Measurements from ENCODE around the gene RAPGEF1.

RAPGEF1 gene

GRCh38 chr9:131601683-131602181 lies 138.1 kb downstream of the RAPGEF1 start:
- DNase-seq = no peak

GRCh38 chr9:131598121-131598520 lies 141.8 kb downstream of the RAPGEF1 start:
- DNase-seq = no peak

DNA sequence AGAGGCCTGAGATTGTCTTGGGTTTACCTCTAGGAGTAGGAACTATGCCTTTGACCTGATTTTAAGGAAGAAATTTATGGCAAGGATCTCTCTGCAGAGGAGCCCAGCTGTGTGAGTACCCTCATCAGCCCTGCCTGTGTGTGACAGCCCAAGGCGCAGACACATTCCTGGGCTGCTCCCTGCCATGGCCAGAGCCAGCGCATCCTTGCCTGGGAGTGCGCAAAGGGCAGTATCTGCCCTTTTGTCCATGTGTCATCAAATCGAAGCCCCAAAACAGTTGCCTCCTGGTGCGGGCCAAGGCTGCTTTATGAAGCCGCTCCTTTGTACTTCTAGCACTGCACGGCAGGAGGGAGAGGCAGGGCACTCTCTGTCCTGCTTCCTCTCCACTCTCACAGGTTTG lies 142.6 kb downstream of the RAPGEF1 start:
- no peak for DNase-seq

DNA sequence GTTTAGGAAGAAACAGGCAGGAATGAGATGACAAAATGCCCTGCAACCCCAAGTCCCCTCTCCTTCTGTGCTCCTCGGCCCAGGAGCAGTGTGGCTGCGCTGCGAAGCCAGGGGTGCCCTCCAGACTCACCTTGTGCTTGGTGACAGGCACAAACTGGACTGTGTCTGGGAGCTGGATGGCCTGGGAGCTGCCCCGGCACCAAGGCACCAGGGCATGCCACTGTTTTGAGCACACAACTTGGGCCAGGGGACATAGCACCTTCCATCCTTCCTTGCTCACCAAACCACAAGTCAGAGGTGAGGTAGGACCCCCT lies 143.5 kb downstream of the RAPGEF1 start:
- DNase-seq = no peak

GRCh38 chr9:131595696-131596429 lies 144.0 kb downstream of the RAPGEF1 start:
- DNase-seq = no peak

DNA sequence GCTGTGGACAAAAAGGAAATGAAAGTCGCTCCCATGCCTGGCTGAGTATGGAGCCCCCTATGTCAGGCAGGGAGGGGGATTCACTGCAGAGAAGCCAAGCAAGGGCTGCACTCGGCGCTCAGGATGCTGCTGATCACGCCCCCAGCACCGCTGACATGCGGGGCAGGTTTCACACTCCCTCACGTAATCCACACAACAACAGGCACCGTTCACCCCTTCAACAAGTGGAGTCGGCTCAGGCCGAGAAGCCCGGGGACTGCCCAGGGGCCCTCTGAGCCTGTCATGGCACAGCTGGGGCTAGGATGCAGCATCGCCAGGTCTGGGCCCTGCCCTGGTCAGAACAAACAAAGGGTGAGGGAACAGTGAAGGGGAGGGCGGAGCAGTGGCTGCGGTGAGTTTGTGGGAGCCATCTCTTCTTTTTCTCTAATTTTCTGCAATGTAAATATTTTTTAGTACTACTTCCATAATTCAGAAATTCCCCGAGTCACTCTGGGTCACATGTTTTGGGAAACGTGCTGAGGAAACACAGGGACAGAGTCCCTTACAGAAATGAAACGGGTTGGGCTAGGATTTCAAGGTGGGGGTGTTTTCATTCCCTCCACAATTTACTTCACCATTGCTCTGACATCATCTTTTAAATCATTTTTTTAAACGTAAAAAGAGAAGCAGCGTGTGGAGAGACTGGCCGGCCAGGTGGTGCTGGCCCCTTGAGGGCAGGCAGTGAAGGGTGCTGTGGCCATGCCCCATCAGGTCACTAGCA lies 144.8 kb downstream of the RAPGEF1 start:
- no peak for DNase-seq

GRCh38 chr9:131593936-131594665 lies 145.8 kb downstream of the RAPGEF1 start:
- DNase-seq = no peak

DNA sequence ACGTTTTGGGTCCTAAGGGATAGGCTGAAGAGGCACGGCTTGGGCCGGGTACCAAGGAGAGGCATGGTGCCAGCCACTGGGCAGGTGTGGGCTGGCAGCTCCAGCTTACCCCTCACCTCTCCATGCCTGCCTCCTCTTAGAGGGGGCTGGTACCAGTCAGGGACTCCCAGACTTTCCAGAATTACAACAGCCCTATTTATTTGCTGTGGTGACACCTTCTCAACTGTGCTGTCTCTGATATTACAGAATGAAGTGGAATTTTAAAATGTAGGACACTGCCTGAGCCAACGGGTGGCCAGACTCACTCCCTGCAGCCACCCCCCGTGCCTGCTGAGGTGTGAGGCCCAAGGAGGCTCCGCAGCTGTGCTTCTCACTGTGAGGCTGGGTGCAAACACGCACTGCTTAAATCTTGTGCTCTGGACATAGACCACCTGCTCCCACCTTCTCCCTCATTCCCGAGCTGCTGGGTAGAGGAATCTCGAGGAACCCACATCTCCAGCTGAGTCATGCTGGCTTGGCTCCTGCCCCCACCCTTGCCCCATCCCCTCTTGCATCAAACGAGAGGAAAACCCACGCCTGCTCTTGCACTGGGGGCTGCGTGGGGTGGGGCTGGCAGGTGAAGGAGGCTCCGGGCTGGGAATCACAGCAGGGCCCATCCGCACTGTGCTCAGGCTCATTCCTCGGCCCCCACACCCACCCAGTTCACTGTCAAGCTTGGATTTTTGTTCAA lies 146.6 kb downstream of the RAPGEF1 start:
- no peak for DNase-seq

- DNase-seq = no peak
Observed at GRCh38 chr9:131591845-131592208, 148.0 kb downstream of the RAPGEF1 start.

- peak; percentile 61 for DNase-seq
Observed at GRCh38 chr9:131590907-131591844, 148.7 kb downstream of the RAPGEF1 start.

DNA sequence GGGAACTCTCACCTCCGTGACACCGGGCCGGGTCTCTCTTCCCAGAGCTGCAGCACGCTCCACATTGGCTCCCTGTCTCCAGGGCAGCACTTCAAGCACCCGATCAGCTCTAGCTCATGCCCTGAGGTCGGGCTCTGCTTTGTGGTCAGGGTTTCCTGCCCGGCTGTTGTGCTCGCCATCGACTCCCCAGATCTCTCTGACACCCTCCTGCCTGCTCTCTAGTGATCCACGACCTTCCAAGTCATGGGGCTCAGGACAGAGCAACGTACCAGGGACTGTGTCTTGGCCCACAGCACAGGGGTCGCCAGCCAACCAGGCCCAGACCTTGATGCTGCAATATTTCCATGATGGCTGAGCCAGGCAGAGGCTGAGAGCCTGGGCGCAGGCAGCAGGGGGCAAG lies 149.4 kb downstream of the RAPGEF1 start:
- DNase-seq = no peak

DNA sequence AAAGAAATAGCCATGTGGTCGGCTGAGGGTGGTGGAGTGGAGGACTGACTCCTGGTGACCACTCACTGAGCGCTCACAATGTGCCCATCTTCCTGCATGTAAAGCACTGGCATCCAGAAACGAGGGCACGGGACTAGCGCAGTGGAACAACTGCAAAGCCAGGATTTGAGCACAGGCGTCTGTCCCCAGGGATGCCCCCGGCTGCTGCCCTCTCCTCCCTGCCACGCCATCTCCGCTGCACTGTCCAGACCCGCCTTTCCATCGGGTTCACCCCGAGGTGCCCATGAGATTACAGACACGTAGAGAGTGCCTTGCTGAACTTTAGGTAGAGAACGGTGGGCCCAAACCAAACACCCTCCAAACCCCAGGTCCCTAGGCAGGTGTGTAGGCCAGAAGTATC lies 149.9 kb downstream of the RAPGEF1 start:
- DNase-seq = no peak

DNA sequence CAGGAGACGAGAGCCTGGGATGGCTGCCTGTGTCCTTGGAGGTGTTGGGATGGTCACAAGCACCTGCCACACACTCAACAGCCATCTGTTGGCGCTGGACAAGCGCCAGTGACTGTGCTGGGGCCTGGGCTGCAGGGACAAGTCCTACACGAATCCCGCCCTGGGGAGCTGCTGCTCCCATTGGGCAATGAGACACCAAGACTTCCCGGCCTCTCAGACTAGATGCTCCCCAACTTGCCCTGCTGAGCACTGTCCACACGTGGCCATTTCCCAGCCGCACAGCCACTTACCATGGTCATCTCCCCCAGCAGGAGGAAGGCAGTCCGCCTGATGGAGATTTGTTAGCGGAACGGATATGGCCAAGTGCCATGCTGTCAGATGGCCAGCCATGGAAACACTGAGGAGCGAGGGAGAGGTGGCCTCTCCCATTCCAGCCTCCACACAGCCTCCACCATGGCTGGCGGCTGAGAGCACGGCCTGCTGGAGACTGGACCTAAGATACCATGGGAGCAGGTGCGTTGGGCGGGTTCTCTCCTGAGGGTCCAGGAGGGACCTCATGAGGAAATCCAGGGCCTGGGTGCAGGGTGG lies 150.7 kb downstream of the RAPGEF1 start:
- DNase-seq = no peak

- DNase-seq = no peak
Observed at GRCh38 chr9:131588396-131588795, 151.5 kb downstream of the RAPGEF1 start.

DNA sequence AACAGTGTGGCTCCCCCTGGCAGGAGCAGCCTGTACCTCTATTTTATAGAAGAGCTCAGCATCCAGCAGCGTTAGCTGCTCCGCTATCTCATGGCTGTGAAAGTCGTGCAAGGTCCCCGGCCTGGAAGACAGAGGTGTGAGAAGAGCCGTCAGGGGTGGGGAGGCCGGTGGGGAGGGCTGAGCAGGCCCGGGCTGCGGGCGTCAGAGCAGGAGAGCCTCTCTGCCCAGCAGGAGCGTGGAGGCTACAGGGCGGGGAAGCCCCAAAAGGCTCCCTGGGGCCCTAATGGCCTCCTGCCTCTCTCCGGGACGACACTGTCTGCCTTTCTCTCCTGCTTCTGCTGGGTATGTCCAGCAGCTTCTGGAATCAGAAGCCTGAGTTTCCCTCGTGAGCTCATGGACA lies 152.0 kb downstream of the RAPGEF1 start:
- DNase-seq = no peak

- no peak for DNase-seq
Observed at GRCh38 chr9:131587331-131587730, 152.5 kb downstream of the RAPGEF1 start.

DNA sequence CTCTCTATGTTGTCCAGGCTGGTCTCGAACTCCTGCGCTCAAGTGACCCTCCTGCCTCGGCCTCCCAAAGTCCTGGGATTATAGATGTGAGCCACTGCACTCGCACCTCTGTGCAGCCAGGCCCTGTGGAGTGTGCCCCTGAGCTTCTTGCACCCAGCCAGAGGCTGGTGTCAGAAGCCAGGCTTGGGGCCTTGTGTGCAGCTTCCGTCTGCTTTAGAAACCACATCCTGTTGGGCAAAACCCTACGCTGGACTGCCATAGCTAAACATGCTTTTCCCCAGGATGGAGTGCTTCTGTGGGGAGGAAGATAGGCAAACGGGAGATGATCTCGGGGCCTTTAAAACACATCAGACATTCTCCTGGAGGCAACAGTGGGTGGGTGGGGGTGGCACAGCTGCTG lies 154.5 kb downstream of the RAPGEF1 start:
- peak; percentile 62 for DNase-seq

DNA sequence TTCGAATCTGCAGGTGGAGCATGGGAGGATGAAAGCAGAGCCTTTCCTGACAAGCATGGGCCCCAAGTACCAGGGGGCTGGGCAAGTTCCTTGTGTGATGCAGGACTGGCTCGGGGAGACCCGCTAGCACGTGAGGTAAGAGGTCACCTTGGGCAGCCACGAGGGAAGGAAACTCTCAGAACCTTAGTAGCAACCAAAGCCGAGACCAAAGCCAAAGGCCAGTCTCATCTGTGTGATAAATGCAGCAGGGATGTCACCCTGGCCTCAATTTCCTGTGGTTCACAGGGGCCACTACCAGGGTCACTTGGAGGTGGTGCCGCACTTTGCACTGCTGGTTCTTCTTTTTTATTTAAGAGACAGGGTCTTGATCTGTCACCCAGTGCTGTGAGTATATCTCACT lies 155.0 kb downstream of the RAPGEF1 start:
- no peak for DNase-seq

DNA sequence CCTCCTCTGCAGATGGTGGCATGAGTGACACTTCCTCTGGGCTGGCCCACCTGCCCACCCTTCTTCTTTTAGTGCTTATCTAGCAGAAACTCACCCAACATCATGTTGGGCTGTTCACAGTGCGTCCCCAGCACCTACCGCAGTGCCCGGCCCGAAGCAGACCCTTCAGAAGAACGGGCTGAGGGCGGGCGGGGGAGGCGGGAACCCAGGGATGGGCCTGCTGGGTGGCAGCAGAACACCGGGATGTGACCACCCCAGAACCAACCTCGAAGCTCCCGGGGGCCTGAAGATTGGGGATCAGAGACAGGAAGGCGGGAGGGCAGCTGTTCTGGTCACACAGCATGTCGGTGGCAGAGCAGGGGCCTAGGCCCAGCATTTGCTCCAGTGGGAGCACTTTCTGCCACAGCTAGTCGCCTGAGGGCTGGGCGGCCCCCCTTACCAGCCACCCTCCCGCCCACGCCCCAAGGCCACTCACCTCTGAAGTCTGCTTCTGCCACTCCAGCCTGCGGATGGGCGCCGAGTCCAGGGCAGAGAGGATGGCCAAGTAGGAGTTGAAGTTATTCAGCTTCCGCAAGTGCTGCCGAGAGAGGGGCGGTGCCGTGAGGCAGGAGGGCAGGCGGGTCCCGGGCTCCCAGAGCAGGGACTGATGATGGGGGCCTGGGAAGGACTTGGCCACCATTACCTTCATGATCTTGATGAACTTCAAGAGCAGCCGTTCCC lies 155.9 kb downstream of the RAPGEF1 start:
- no peak for DNase-seq

GRCh38 chr9:131583337-131583645 lies 156.6 kb downstream of the RAPGEF1 start:
- DNase-seq = no peak

Measured in central memory CD4-positive, alpha-beta T cell (primary cell).